GM12801 (cell line): ENCODE results near the gene PTPRS.

Experiments
- CTCF ChIP-seq: IDR thresholded peaks from one replicate; pipeline ENCODE4 v1.5.1; 2011; ENCODE audit warnings: control low read depth; ENCODE audit not compliant: insufficient read length; ENCODE audit errors: extremely low read depth

Gene PTPRS

DNA sequence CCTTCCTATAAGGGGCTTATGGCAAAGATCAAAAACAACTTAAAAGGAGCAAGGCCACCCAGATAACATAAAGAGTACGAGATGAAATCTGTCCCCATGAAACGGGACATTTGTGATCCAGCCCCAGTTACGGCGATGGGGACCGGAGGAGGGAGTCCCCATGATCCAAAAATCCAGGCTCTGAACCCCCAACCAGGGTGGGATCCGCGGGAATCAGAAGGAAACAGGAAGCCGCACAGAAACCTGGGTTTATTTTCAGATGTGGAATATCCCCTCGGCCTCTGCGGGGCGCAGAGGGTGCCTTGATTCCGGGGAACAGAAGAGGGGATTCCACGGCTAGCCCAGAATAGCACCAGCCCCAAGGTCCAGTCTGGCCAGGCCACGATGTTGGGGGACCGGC, 5.0 kb downstream of the PTPRS start:
- no peak for TF ChIP-seq CTCF

DNA sequence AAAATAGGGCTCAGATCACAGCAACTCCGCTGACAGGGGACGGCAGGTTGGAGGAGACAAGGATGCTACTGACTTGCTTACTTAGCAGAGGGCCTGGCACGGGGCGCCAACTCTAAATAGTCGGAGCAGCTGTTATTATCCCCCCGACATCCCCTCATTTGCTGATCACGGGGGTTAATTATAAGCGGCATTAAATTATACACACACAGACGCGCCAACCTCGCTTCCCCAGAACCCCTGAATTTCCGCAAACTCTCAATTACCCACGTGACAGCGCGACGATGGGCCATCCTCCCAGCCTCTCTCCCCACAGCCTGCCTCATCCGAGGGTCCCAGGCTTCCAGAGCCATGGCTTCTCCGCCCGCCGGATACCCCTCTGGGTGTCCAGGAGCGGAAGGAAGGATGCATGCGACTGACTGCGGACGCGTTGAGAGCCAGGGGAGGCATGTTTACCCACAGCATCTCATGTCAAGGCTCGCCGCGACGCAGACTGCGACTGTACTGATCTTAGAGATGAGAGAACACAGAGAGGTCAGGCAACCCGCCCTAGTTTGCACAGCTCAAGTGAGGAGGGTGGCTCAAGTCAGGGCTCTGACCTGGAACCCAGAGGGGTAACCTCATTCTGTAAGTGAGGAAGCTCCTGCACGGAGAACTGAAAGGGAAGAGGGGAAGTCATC, 5.7 kb downstream of the PTPRS start:
- no peak for TF ChIP-seq CTCF

DNA sequence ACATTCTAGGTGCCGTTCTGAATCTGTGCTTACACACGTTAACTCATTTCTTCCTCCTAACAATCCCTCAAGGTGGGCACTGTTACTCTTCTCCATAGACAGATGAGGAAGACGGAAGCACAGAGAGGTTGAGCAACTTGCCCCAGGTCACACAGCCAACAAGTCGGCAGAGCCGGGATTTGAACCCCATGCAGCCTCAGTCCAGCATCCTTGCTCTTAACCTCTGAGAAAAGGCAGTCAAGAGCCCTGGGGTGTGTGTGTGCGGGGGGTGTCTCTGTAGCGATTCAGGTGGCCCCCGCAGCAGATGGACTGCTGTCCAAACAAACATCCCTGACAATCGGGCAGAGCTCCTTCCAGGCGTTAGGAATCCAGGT, 6.3 kb downstream of the PTPRS start:
- TF ChIP-seq CTCF: no peak

DNA sequence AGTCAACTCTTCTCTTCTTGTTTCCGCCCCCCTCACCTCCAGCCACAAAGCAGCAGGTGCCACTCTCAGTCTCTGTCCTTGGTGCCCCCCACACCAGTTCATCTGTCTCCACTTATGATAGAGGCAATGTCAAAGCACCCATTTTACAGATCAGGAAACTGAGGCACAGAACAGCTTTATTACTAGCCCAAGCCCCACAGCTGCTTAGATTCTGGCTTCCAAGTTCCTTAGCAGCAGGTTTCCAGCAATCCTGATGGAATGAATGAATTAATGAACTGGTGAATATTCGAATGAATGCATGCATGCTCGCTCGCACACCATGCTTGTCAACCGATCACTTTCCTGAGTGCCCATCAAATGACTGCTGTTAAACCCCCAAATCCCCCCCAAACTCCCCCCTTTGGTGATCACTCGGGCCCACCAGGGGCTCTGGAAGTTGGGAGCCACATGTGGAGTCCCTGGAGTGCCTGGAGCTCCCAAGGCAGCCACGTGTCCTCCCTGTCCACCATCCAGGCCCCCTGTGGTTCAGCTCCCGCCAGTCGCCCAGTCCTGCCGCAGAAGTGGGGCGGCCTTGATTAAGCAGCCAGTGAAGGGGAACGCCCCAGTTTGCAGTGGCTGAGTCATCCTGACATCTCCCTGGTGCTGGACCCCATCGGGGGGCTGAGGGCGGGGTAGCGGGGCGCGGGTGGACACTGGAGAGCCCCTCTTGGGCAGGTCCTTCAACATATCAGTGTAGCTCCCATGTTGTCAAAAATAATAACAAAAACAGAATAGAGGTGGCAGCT, 6.8 kb downstream of the PTPRS start:
- no peak for TF ChIP-seq CTCF

- TF ChIP-seq CTCF: no peak
Measured at GRCh38 chr19:5332501-5332900, 8.1 kb downstream of the PTPRS start.

DNA sequence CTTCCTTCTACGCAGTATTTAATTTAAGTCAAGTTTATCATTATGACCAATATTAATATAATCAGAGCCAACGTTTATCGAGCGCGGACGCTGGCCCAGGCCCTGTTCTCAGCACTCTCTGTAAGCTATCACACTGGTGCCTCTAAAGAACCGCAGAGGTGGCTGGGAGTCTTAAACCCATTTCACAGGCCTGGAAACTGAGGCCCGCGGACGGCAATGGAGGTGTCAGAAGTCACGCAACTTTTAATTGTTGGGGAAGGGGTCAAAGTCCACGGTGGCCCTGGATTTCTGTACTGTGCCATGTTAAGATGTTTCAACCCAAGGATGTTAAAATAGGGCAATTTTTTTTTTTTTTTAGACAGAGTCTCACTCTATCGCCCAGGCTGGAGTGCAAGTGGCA, 8.8 kb downstream of the PTPRS start:
- no peak for TF ChIP-seq CTCF

DNA sequence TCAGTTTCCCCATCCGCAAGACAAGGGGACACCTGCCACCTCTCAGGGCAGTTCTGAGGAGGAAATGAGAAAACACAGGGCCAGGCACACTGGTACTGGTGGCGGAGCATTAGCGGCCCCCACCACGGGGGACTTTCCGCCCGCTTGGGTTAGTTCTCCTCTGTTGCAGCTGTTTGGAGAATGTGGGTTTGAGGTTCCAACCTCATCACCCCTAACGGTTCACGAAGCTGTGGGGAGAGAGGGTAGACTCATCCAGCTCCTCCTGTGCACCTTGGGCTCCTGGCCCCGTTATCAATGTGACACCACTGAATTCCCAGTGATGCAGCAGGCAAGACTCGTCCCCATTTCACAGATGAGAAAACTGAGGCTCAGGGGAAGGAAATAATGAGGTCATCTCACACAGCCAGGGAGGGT, 10.3 kb downstream of the PTPRS start:
- TF ChIP-seq CTCF: no peak
